Measurements from ENCODE around the gene MAPK14. TPM values are rescaled to one million over a fixed set of nuclear protein-coding genes. Genes with fewer than 3 reads are reported as not detected.

The MAPK14 gene
- total and polyA plus RNA-seq, 2 donors from 2014 or later = 19.9 to 56.6 TPM

GRCh38 chr6:36066817-36067216, 39.2 kb downstream of the MAPK14 start:
- FAIRE-seq = no peak
- no peak for DNase-seq
- Histone ChIP-seq H3K9ac (ENCODE audit: low read length in 3 of 3) (no peak overlapping the region), H3K27me3 (ENCODE audit: control insufficient read depth, insufficient read depth, low read length) (no peaks in the 10 kb centered on the region), H3K4me3 (ENCODE audit: low read length in 3 of 3) (no peak overlapping the region), H3K27ac (ENCODE audit: low read depth in 2 of 2, low read length in 2 of 2) (no peak overlapping the region), H3K4me1 (ENCODE audit: control insufficient read depth in 2 of 3, insufficient read depth in 2 of 3, low read depth in 1 of 3, low read length in 3 of 3) (peaks cover 0 to 7% (median 0%) of the 10 kb centered on the region in 3 donors), H3K36me3 (ENCODE audit: control insufficient read depth in 2 of 3, insufficient read depth in 3 of 3, low read length in 3 of 3) (no peaks in the 10 kb centered on the region), H3K9me3 (ENCODE audit: control insufficient read depth in 2 of 3, insufficient read depth in 1 of 3, low read length in 3 of 3) (no peaks in the 10 kb centered on the region)
- intact Hi-C loops (cut with DNase I) = no loop called here
- TF ChIP-seq CTCF (IDR thresholded peaks at IDR 0.05; ENCODE audit: borderline replicate concordance, extremely low read depth, insufficient read depth) = no peak

- no peak for DNase-seq
- Histone ChIP-seq H3K9me3 (ENCODE audit: control insufficient read depth in 2 of 3, insufficient read depth in 1 of 3, low read length in 3 of 3) (no peaks in the 10 kb centered on the region), H3K4me1 (ENCODE audit: control insufficient read depth in 2 of 3, insufficient read depth in 2 of 3, low read depth in 1 of 3, low read length in 3 of 3) (peaks cover 0 to 7% (median 0%) of the 10 kb centered on the region in 3 donors), H3K27ac (ENCODE audit: low read depth in 2 of 2, low read length in 2 of 2) (no peak overlapping the region), H3K27me3 (ENCODE audit: control insufficient read depth, insufficient read depth, low read length) (no peaks in the 10 kb centered on the region), H3K9ac (ENCODE audit: low read length in 3 of 3) (no peak overlapping the region), H3K36me3 (ENCODE audit: control insufficient read depth in 2 of 3, insufficient read depth in 3 of 3, low read length in 3 of 3) (no peaks in the 10 kb centered on the region), H3K4me3 (ENCODE audit: low read length in 3 of 3) (no peak overlapping the region)
- intact Hi-C loops (cut with DNase I) = no loop called here
- no peak for FAIRE-seq
- no peak for TF ChIP-seq CTCF (IDR thresholded peaks at IDR 0.05; ENCODE audit: borderline replicate concordance, extremely low read depth, insufficient read depth)
Observed at GRCh38 chr6:36067374-36068011, 39.9 kb downstream of the MAPK14 start.

GRCh38 chr6:36068012-36068392, 40.4 kb downstream of the MAPK14 start:
- H3K4me3 ChIP-seq (ENCODE audit: low read length in 3 of 3) = no peak overlapping the region
- intact Hi-C loops (cut with DNase I) = no loop called here
- no peak for TF ChIP-seq CTCF (IDR thresholded peaks at IDR 0.05; ENCODE audit: borderline replicate concordance, extremely low read depth, insufficient read depth)
- H3K9ac ChIP-seq (ENCODE audit: low read length in 3 of 3) = no peak overlapping the region
- H3K27ac ChIP-seq (ENCODE audit: low read depth in 2 of 2, low read length in 2 of 2) = no peak overlapping the region
- no peaks in the 10 kb centered on the region for H3K36me3 ChIP-seq (ENCODE audit: control insufficient read depth in 2 of 3, insufficient read depth in 3 of 3, low read length in 3 of 3)
- H3K4me1 ChIP-seq (ENCODE audit: control insufficient read depth in 2 of 3, insufficient read depth in 2 of 3, low read depth in 1 of 3, low read length in 3 of 3) = peaks cover 0 to 7% (median 0%) of the 10 kb centered on the region in 3 donors
- DNase-seq (no peak), FAIRE-seq (no peak)
- no peaks in the 10 kb centered on the region for H3K27me3 ChIP-seq (ENCODE audit: control insufficient read depth, insufficient read depth, low read length)
- H3K9me3 ChIP-seq (ENCODE audit: control insufficient read depth in 2 of 3, insufficient read depth in 1 of 3, low read length in 3 of 3) = no peaks in the 10 kb centered on the region

- no peaks in the 10 kb centered on the region for H3K27me3 ChIP-seq (ENCODE audit: control insufficient read depth, insufficient read depth, low read length)
- H3K4me3 ChIP-seq (ENCODE audit: low read length in 3 of 3) = no peak overlapping the region
- TF ChIP-seq CTCF (IDR thresholded peaks at IDR 0.05; ENCODE audit: borderline replicate concordance, extremely low read depth, insufficient read depth) = no peak
- FAIRE-seq (no peak), DNase-seq (no peak)
- no peak overlapping the region for H3K9ac ChIP-seq (ENCODE audit: low read length in 3 of 3)
- intact Hi-C loops (cut with DNase I) = no loop called here
- H3K27ac ChIP-seq (ENCODE audit: low read depth in 2 of 2, low read length in 2 of 2) = no peak overlapping the region
- H3K4me1 ChIP-seq (ENCODE audit: control insufficient read depth in 2 of 3, insufficient read depth in 2 of 3, low read depth in 1 of 3, low read length in 3 of 3) = peaks cover 0 to 7% (median 0%) of the 10 kb centered on the region in 3 donors
- no peaks in the 10 kb centered on the region for H3K9me3 ChIP-seq (ENCODE audit: control insufficient read depth in 2 of 3, insufficient read depth in 1 of 3, low read length in 3 of 3)
- H3K36me3 ChIP-seq (ENCODE audit: control insufficient read depth in 2 of 3, insufficient read depth in 3 of 3, low read length in 3 of 3) = no peaks in the 10 kb centered on the region
Observed at GRCh38 chr6:36068586-36068985, 41.0 kb downstream of the MAPK14 start.
